GM12892 (cell line): ENCODE measurements around the gene CCDC63.

Experiments used
- POLR2A ChIP-seq: IDR thresholded peaks from 2 replicates; pipeline ENCODE4 v1.6.1; 2011; ENCODE audit warnings: low read depth, low read length, control low read depth
- POLR2AphosphoS5 ChIP-seq: IDR thresholded peaks from 2 replicates; pipeline ENCODE4 v1.6.1; 2011; ENCODE audit warnings: low read depth, low read length, control low read depth

GRCh38 chr12:110869026-110869425 is 22.2 kb downstream of the CCDC63 start:
- no peak for TF ChIP-seq POLR2A
- TF ChIP-seq POLR2AphosphoS5 = no peak
